COLO668 (cell line): Measurements from ENCODE around the gene SAE1.
A peak's percentile ranks its signal among the peaks of the same experiment; 100 is the strongest.

Source experiments
- DNase-seq: peaks from one replicate; lab custom pipeline; 2025; ENCODE audit not compliant: unreplicated experiment; lab: John Stamatoyannopoulos, UW

The SAE1 gene

GRCh38 chr19:47105874-47106273 lies 24.8 kb upstream of the SAE1 start:
- no peak for DNase-seq

- no peak for DNase-seq
Observed at GRCh38 chr19:47106821-47107201, 23.8 kb upstream of the SAE1 start.

GRCh38 chr19:47107202-47107952 lies 23.3 kb upstream of the SAE1 start:
- DNase-seq = peak; percentile 22

- DNase-seq = peak; percentile 11
Observed at GRCh38 chr19:47107953-47108746, 22.5 kb upstream of the SAE1 start.

GRCh38 chr19:47109177-47109540 lies 21.5 kb upstream of the SAE1 start:
- DNase-seq = no peak

- DNase-seq = peak; percentile 5
Observed at GRCh38 chr19:47109541-47110375, 20.9 kb upstream of the SAE1 start.

GRCh38 chr19:47110521-47111005 lies 20.1 kb upstream of the SAE1 start:
- peak; percentile 40 for DNase-seq

GRCh38 chr19:47111006-47111621 lies 19.5 kb upstream of the SAE1 start:
- peak; percentile 34 for DNase-seq

GRCh38 chr19:47111682-47112165 lies 18.9 kb upstream of the SAE1 start:
- DNase-seq = no peak

- peak; percentile 82 for DNase-seq
Observed at GRCh38 chr19:47112166-47112996, 18.3 kb upstream of the SAE1 start.

- peak; percentile 98 for DNase-seq
Observed at GRCh38 chr19:47112997-47113849, 17.4 kb upstream of the SAE1 start, which contains the start of gene ZC3H4. Gene ZC3H4 (minus strand): TSS chr19:47113776. CDS start chr19:47112584, 1,192 bp downstream.

- DNase-seq = no peak
Observed at GRCh38 chr19:47113850-47114651, 16.6 kb upstream of the SAE1 start.

GRCh38 chr19:47120470-47121067 lies 10.1 kb upstream of the SAE1 start:
- no peak for DNase-seq

GRCh38 chr19:47122359-47123335 lies 8.0 kb upstream of the SAE1 start:
- DNase-seq = no peak

- no peak for DNase-seq
Observed at GRCh38 chr19:47123406-47123805, 7.2 kb upstream of the SAE1 start.

- peak; percentile 16 for DNase-seq
Observed at GRCh38 chr19:47124937-47125668, 5.5 kb upstream of the SAE1 start.
